Astrocyte (in vitro differentiated cells and primary cell): ENCODE data around the gene ZBTB17. TPM values are rescaled to one million over a fixed set of nuclear protein-coding genes. Genes with fewer than 3 reads are reported as not detected.

ENCODE experiments used
- DNase-seq: peaks from one replicate; pipeline ENCODE4 v3.0.0-alpha.2; 2010; ENCODE audit warnings: low read depth
- FAIRE-seq: peaks from 2 replicates; lab custom pipeline; 2011; peaks lifted over from hg19 to GRCh38; lab: Jason Lieb, UNC
- H2AFZ ChIP-seq: 2 replicates; pipeline ENCODE4 v1.6.0; 2012; ENCODE audit warnings: low read depth, low read length, inconsistent platforms
- H3K27ac ChIP-seq: 2 replicates; pipeline ENCODE4 v1.5.1; 2011; ENCODE audit warnings: low read depth, low read length, inconsistent platforms
- H3K27me3 ChIP-seq: 2 replicates; pipeline ENCODE4 v1.6.0; 2011; ENCODE audit warnings: low read length, inconsistent platforms; ENCODE audit not compliant: insufficient read depth
- H3K36me3 ChIP-seq: 2 replicates; pipeline ENCODE4 v1.5.1; 2011; ENCODE audit warnings: low read length, inconsistent platforms; ENCODE audit not compliant: insufficient read depth
- H3K4me1 ChIP-seq: 2 replicates; pipeline ENCODE4 v1.5.1; 2011; ENCODE audit warnings: low read length, inconsistent platforms; ENCODE audit not compliant: insufficient read depth
- H3K4me2 ChIP-seq: 2 replicates; pipeline ENCODE4 v1.6.0; 2012; ENCODE audit warnings: low read length, inconsistent platforms
- H3K4me3 ChIP-seq: 2 replicates; pipeline ENCODE4 v1.5.1; 2011; ENCODE audit warnings: low read depth, mild to moderate bottlenecking, low read length, inconsistent platforms; ENCODE audit not compliant: insufficient read depth
- H3K79me2 ChIP-seq: 2 replicates; pipeline ENCODE4 v1.6.0; 2012; ENCODE audit warnings: mild to moderate bottlenecking, low read length, inconsistent platforms; ENCODE audit not compliant: insufficient read depth
- H3K9ac ChIP-seq: 2 replicates; pipeline ENCODE4 v1.6.0; 2012; ENCODE audit warnings: mild to moderate bottlenecking, low read length, inconsistent platforms
- H3K9me3 ChIP-seq: 2 replicates; pipeline ENCODE4 v1.5.1; 2012; ENCODE audit warnings: low read depth, mild to moderate bottlenecking, low read length, inconsistent platforms; ENCODE audit not compliant: insufficient read depth
- H4K20me1 ChIP-seq: 2 replicates; pipeline ENCODE4 v1.6.0; 2012; ENCODE audit warnings: low read length, inconsistent platforms; ENCODE audit not compliant: insufficient read depth
- H3K27ac Mint-ChIP-seq: one replicate; pipeline ENCODE4 v1.8.0; 2021; ENCODE audit warnings: mild to moderate bottlenecking, mixed read lengths; ENCODE audit not compliant: unreplicated experiment
- H3K27me3 Mint-ChIP-seq: one replicate; pipeline ENCODE4 v1.8.0; 2021; ENCODE audit warnings: low read depth, mixed read lengths; ENCODE audit not compliant: unreplicated experiment
- H3K36me3 Mint-ChIP-seq: one replicate; pipeline ENCODE4 v1.8.0; 2021; ENCODE audit warnings: low read depth, mixed read lengths; ENCODE audit not compliant: unreplicated experiment
- H3K4me1 Mint-ChIP-seq: one replicate; pipeline ENCODE4 v1.8.0; 2021; ENCODE audit warnings: low read depth, mixed read lengths; ENCODE audit not compliant: unreplicated experiment
- H3K4me3 Mint-ChIP-seq: one replicate; pipeline ENCODE4 v1.8.0; 2021; ENCODE audit warnings: mild to moderate bottlenecking, moderate library complexity, mixed read lengths; ENCODE audit not compliant: unreplicated experiment
- H3K9me3 Mint-ChIP-seq: one replicate; pipeline ENCODE4 v1.8.0; 2021; ENCODE audit warnings: mild to moderate bottlenecking, mixed read lengths; ENCODE audit not compliant: unreplicated experiment
- EZH2 ChIP-seq: IDR thresholded peaks from 2 replicates; pipeline ENCODE4 v1.6.1; 2012; ENCODE audit warnings: mild to moderate bottlenecking, low read length, inconsistent platforms; ENCODE audit not compliant: insufficient read depth
- total RNA-seq: library from RNA; stranded (reverse); gene quantifications from 2 replicates; pipeline ENCODE4 v1.2.1, GENCODE V29; 2021
- TF ChIP-seq, protein P1 (sequence below): IDR thresholded peaks from 2 replicates; pipeline ENCODE4 v1.5.1; 2011; ENCODE audit warnings: low read depth, mild to moderate bottlenecking, inconsistent platforms, low read length, moderate library complexity; ENCODE audit not compliant: insufficient read depth

The ZBTB17 gene
- total RNA-seq, 1 donor from 2014 or later, result 28.1 TPM

DNA sequence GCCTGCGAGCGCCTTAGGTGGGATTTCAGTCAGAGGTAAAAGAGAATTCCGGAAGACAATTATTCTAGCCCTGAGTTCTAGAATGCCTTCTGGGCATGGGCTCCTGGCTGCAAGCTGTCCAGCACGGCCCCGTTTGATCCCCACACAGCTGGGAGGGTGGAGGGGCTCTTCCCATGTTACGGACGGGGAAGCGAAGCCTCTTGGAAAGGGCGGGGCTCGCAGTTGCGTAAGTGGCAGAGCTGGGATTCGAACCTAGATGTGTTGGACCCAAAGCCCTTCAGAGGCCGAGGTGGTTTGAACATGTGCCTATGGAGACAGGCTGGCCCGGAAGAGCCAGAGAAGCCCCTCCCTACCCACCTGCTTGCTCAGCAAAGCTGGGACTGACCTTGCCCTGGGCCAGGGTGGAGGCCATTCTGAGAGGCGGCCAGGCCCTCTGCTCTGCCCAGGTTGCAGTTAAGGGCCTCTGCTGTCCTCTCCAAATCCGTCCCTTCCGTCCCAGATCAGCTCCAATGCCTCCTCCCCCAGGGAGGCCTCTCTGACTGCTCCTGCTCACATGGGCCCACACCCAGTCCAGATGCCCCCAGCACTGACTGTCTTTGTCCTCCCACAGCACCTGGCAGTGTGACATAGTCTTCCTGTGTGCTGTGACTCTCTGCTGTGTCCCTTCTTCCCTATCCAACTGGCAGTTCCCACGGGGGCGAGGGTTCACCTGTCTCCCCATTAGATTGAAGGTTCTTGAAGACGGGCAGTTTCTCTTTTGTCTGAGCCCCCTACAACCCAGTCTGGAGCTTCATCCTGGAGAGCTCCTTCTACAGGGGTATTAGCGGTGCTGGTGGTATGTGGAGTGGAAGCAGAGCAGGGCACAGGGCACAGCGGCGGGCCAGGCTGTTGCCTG, 43.1 kb upstream of the ZBTB17 start:
- H3K36me3 ChIP-seq, result no peaks in the 10 kb centered on the region
- H3K4me1 ChIP-seq, result peaks cover 32% of the 10 kb centered on the region
- no peaks in the 10 kb centered on the region for H4K20me1 ChIP-seq
- peak overlapping the region; percentile 56 for H3K9ac ChIP-seq
- H3K27me3 Mint-ChIP-seq, result peaks cover 18% of the 10 kb centered on the region
- H3K9me3 ChIP-seq, result no peaks in the 10 kb centered on the region
- no peaks in the 10 kb centered on the region for H3K27me3 ChIP-seq
- peak overlapping the region; percentile 66 for H3K27ac Mint-ChIP-seq
- DNase-seq, result no peak
- peaks cover 4% of the 10 kb centered on the region for H3K9me3 Mint-ChIP-seq
- H2AFZ ChIP-seq, result peak overlapping the region; percentile 7
- H3K36me3 Mint-ChIP-seq, result no peaks in the 10 kb centered on the region
- peaks cover 26% of the 10 kb centered on the region for H3K4me1 Mint-ChIP-seq
- no peaks in the 10 kb centered on the region for H3K79me2 ChIP-seq
- FAIRE-seq, result no peak
- no peak overlapping the region for H3K4me3 ChIP-seq
- peak overlapping the region; percentile 71 for H3K4me3 Mint-ChIP-seq
- peak overlapping the region; percentile 9 for H3K27ac ChIP-seq
- TF ChIP-seq EZH2, result no peak
- TF ChIP-seq, protein P1, sequence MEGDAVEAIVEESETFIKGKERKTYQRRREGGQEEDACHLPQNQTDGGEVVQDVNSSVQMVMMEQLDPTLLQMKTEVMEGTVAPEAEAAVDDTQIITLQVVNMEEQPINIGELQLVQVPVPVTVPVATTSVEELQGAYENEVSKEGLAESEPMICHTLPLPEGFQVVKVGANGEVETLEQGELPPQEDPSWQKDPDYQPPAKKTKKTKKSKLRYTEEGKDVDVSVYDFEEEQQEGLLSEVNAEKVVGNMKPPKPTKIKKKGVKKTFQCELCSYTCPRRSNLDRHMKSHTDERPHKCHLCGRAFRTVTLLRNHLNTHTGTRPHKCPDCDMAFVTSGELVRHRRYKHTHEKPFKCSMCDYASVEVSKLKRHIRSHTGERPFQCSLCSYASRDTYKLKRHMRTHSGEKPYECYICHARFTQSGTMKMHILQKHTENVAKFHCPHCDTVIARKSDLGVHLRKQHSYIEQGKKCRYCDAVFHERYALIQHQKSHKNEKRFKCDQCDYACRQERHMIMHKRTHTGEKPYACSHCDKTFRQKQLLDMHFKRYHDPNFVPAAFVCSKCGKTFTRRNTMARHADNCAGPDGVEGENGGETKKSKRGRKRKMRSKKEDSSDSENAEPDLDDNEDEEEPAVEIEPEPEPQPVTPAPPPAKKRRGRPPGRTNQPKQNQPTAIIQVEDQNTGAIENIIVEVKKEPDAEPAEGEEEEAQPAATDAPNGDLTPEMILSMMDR, result no peak
- H3K4me2 ChIP-seq, result peak overlapping the region; percentile 44

DNA sequence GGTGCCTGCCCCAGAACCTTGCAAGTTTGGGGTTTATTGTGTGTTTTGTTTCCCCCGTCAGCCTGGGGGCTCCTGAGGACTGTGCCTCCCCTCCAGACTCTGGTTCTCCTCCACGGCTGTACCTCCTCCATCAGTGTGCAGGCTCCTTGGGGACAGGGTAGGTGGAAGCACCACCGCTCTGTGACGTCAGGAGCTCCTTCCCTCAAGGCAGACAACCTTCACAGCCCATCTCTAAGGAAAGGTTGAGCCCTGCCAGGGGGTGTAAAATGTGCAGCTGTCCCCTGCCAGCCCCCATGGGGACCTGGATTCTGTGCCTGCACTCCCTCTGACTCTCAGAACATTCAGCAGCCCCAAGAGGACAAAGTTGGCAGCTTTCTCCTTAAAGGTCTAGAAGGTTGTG, 42.4 kb upstream of the ZBTB17 start:
- no peak overlapping the region for H3K4me3 ChIP-seq
- H4K20me1 ChIP-seq, result no peaks in the 10 kb centered on the region
- no peak overlapping the region for H3K4me2 ChIP-seq
- no peak for FAIRE-seq
- no peaks in the 10 kb centered on the region for H3K27me3 ChIP-seq
- no peaks in the 10 kb centered on the region for H3K36me3 ChIP-seq
- H3K9me3 Mint-ChIP-seq, result peaks cover 4% of the 10 kb centered on the region
- no peak overlapping the region for H3K27ac ChIP-seq
- H3K4me1 ChIP-seq, result peaks cover 38% of the 10 kb centered on the region
- H3K27ac Mint-ChIP-seq, result peak overlapping the region; percentile 66
- DNase-seq, result no peak
- H2AFZ ChIP-seq, result peak overlapping the region; percentile 39
- H3K79me2 ChIP-seq, result no peaks in the 10 kb centered on the region
- H3K27me3 Mint-ChIP-seq, result peaks cover 17% of the 10 kb centered on the region
- H3K4me3 Mint-ChIP-seq, result no peak overlapping the region
- no peaks in the 10 kb centered on the region for H3K36me3 Mint-ChIP-seq
- TF ChIP-seq EZH2, result no peak
- TF ChIP-seq, protein P1, result no peak
- H3K9me3 ChIP-seq, result no peaks in the 10 kb centered on the region
- peaks cover 30% of the 10 kb centered on the region for H3K4me1 Mint-ChIP-seq
- peak overlapping the region; percentile 8 for H3K9ac ChIP-seq
